PC-3 (cell line): ENCODE results near the gene GCAT.

Experiments used
- CTCF ChIP-seq: fragments of 300-600 bp; sonication (generic); conservative IDR thresholded peaks from 2 replicates; pipeline ENCODE4 v1.5.1; 2017; ENCODE audit warnings: antibody characterized with exemption, low read depth, mild to moderate bottlenecking, low read length
- EZH2 ChIP-seq: fragments of 300-600 bp; sonication (generic); IDR thresholded peaks from one replicate; pipeline ENCODE4 v1.6.1; 2017; ENCODE audit warnings: antibody characterized with exemption, mild to moderate bottlenecking, low read length; ENCODE audit not compliant: unreplicated experiment
- EZH2phosphoT487 ChIP-seq: fragments of 300-600 bp; sonication (generic); IDR thresholded peaks from 2 replicates; pipeline ENCODE4 v1.6.1; 2018; ENCODE audit warnings: mild to moderate bottlenecking, antibody characterized with exemption, low read length, borderline replicate concordance

DNA sequence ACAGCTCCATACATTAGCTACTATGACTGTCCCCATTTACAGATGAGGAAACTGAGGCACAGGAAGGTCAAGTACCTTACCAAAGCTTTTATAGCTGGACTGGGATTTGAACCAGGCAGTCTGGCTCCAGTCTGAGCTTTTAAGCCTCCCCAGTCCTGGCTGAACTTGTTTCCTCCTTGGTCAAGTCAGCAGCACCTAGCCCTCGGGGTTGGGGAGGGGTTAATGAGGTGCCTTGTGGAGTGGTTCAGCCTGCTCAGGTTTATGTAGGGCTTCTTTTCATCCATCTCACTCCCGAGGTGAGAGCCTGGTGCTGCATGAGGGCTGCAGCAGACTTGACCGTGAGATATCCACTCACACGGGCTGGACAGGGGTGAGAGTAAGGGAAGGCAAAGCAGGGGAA lies 36.7 kb upstream of the GCAT start:
- TF ChIP-seq CTCF = no peak
- no peak for TF ChIP-seq EZH2phosphoT487
- no peak for TF ChIP-seq EZH2
